PC-9 (cell line): Measurements from ENCODE around the gene HGS.

Source experiments
- EZH2 ChIP-seq: fragments of 200-600 bp; sonication (generic); IDR thresholded peaks from 2 replicates; pipeline ENCODE4 v1.8.0; 2017; ENCODE audit warnings: antibody characterized with exemption, low read depth
- TF ChIP-seq, protein P1 (sequence below): fragments of 200-600 bp; sonication (generic); conservative IDR thresholded peaks from 2 replicates; pipeline ENCODE4 v1.6.1; 2017; ENCODE audit warnings: mixed run types, antibody characterized with exemption, mild to moderate bottlenecking, moderate library complexity

DNA sequence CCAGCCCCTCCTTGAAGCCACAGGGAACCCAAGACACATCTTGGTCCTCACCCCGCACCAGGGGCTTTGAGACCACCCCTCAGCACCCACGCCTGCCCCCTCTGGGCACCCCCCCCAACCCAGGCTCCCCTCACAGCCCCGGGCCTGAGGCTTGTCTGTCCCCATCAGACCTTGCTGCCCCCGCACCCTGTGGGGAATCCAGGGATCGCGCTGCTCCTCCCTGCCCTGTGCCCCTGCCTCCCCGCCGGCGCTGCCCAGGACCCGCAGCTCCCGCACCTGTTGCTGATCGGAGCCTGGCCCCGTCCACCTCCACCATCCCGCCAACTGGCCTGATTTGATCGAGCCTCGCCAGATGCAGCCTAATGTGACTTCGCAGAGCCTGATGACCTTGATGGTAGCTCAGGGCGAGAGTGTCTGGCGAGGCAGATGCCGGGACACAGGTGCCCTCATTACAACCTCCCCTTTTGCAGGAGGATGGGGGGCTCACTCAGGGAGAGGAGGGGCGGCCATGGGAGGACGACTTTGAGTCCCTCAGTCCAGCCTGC lies 57.3 kb downstream of the HGS start:
- TF ChIP-seq, protein P1, sequence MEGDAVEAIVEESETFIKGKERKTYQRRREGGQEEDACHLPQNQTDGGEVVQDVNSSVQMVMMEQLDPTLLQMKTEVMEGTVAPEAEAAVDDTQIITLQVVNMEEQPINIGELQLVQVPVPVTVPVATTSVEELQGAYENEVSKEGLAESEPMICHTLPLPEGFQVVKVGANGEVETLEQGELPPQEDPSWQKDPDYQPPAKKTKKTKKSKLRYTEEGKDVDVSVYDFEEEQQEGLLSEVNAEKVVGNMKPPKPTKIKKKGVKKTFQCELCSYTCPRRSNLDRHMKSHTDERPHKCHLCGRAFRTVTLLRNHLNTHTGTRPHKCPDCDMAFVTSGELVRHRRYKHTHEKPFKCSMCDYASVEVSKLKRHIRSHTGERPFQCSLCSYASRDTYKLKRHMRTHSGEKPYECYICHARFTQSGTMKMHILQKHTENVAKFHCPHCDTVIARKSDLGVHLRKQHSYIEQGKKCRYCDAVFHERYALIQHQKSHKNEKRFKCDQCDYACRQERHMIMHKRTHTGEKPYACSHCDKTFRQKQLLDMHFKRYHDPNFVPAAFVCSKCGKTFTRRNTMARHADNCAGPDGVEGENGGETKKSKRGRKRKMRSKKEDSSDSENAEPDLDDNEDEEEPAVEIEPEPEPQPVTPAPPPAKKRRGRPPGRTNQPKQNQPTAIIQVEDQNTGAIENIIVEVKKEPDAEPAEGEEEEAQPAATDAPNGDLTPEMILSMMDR, result no peak
- TF ChIP-seq EZH2, result no peak
